Measurements from ENCODE around the gene CRYGA.

- no peak for TF ChIP-seq CTCF (IDR thresholded peaks at IDR 0.05)
- no peak for TF ChIP-seq FOSL2 (IDR thresholded peaks at IDR 0.05; ENCODE audit: borderline replicate concordance, low read depth)
- TF ChIP-seq NFIC (IDR thresholded peaks at IDR 0.05; ENCODE audit: borderline replicate concordance) = no peak
- TF ChIP-seq EP300 (IDR thresholded peaks at IDR 0.05; ENCODE audit: borderline replicate concordance in 1 of 2, low read depth in 1 of 2, low read length in 1 of 2) = no peak
Measured at GRCh38 chr2:208147008-208147407, 16.4 kb downstream of the CRYGA start.
